Upper lobe of left lung (tissue), 4 donors: ENCODE measurements around the gene SLC25A28.

Experiments
- CTCF ChIP-seq, 6 experiments: fragments of 450-650 bp in 4 of 6; fragments of 200-600 bp in 2 of 6; sonication (generic) in 2 of 6; IDR thresholded peaks; one replicate each; pipeline ENCODE4 v1.5.1; 2016 to 2019; ENCODE audit warnings: antibody characterized with exemption in 6 of 6
- POLR2A ChIP-seq, 4 donors: fragments of 450-650 bp; IDR thresholded peaks; one replicate each; pipeline ENCODE4 v1.5.1; 2016 to 2017; ENCODE audit warnings: antibody characterized with exemption in 4 of 4, mild to moderate bottlenecking in 2 of 4

DNA sequence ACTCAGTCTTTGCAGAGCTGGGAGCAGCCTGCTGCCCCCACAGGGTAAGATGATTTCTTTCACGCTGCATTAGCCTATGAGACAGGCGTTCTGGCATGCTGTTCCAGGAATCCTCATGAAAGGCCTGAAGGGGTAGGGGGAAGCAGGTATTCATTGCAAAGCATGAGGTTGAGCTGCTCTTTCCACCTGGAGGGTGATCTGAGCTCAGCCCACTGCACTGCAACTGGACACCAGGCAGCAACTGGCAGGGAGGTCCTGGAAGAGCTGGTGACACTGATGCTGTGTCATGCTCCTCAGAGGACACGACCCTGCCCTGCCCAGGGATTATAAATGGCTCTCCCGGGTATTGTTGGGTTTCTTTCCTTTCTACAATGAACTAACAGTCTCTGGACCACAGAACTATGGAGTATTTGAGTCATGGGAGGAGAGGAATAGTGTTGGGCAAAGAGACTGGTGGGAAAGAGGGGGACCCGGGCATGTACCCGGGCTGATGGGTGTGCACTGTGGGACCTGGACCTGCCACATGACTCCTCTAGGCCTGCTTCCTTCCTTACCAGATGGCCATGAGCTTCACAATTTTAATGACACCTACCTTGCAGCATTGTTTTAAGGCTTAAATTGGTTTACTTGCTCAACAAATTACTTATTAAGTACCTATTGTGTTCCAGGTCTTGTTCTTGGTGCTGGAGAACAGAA is 24.3 kb downstream of the SLC25A28 start:
- TF ChIP-seq CTCF (IDR thresholded peaks at IDR 0.05), result no peak
- no peak for TF ChIP-seq POLR2A (IDR thresholded peaks at IDR 0.05)
